ENCODE results near the gene FBN2. TPM values are rescaled to one million over a fixed set of nuclear protein-coding genes. Genes with fewer than 3 reads are reported as not detected.
"Not testable (repeated sequence)": the region's sequence is repeated elsewhere in the genome, so short reads cannot be mapped to it uniquely, and the experiment has no call there.

The FBN2 gene
- total and polyA plus RNA-seq, 2 donors (not counting 1 experiment from before 2014, with no cell fraction given): 43.1 to 80.1 TPM

- Histone ChIP-seq H3K27me3 (ENCODE audit: control insufficient read depth, insufficient read depth, low read length) (no peaks in the 10 kb centered on the region), H3K4me3 (replicated peaks in 1 of 4; ENCODE audit: control extremely low read depth in 1 of 4, insufficient read depth in 1 of 4, low read depth in 3 of 4, low read length in 4 of 4) (no peak overlapping the region), H2AFZ (ENCODE audit: low read length) (no peak overlapping the region), H3K36me3 (ENCODE audit: control insufficient read depth, insufficient read depth, low read length) (no peaks in the 10 kb centered on the region), H3K9ac (ENCODE audit: insufficient read depth, low read length) (no peak overlapping the region), H3K4me2 (ENCODE audit: extremely low read depth, insufficient read depth, low read length) (no peak overlapping the region), H4K20me1 (ENCODE audit: control insufficient read depth, extremely low read depth, insufficient read depth, low read length) (no peaks in the 10 kb centered on the region), H3K79me2 (ENCODE audit: control insufficient read depth, insufficient read depth, low read length) (no peaks in the 10 kb centered on the region), H3K4me1 (ENCODE audit: control insufficient read depth, extremely low read depth, insufficient read depth, low read length) (no peaks in the 10 kb centered on the region), H3K9me3 (ENCODE audit: control insufficient read depth, insufficient read depth, low read depth, low read length) (no peaks in the 10 kb centered on the region), H3K27ac (ENCODE audit: insufficient read depth, low read length) (no peak overlapping the region)
- DNase-seq (ENCODE audit: low read depth in 2 of 2): no peak
- no peak for TF ChIP-seq EZH2 (IDR thresholded peaks at IDR 0.05; ENCODE audit: low read length, missing control alignments)
- TF ChIP-seq CTCF (conservative IDR thresholded peaks at IDR 0.05 in 1 of 2, IDR thresholded peaks at IDR 0.05 in 1 of 2; ENCODE audit: low read depth in 1 of 2, low read length in 2 of 2): no peak
Measured at GRCh38 chr5:128512894-128513293, 25.2 kb downstream of the FBN2 start.

- no peaks in the 10 kb centered on the region for H3K4me1 ChIP-seq (ENCODE audit: control insufficient read depth, extremely low read depth, insufficient read depth, low read length)
- H3K9ac ChIP-seq (ENCODE audit: insufficient read depth, low read length): no peak overlapping the region
- no peaks in the 10 kb centered on the region for H4K20me1 ChIP-seq (ENCODE audit: control insufficient read depth, extremely low read depth, insufficient read depth, low read length)
- H3K27ac ChIP-seq (ENCODE audit: insufficient read depth, low read length): no peak overlapping the region
- no peaks in the 10 kb centered on the region for H3K79me2 ChIP-seq (ENCODE audit: control insufficient read depth, insufficient read depth, low read length)
- H3K27me3 ChIP-seq (ENCODE audit: control insufficient read depth, insufficient read depth, low read length): no peaks in the 10 kb centered on the region
- no peaks in the 10 kb centered on the region for H3K9me3 ChIP-seq (ENCODE audit: control insufficient read depth, insufficient read depth, low read depth, low read length)
- no peak overlapping the region for H3K4me2 ChIP-seq (ENCODE audit: extremely low read depth, insufficient read depth, low read length)
- TF ChIP-seq CTCF (conservative IDR thresholded peaks at IDR 0.05 in 1 of 2, IDR thresholded peaks at IDR 0.05 in 1 of 2; ENCODE audit: low read depth in 1 of 2, low read length in 2 of 2): no peak
- no peak for TF ChIP-seq EZH2 (IDR thresholded peaks at IDR 0.05; ENCODE audit: low read length, missing control alignments)
- no peak overlapping the region for H2AFZ ChIP-seq (ENCODE audit: low read length)
- no peak for DNase-seq (ENCODE audit: low read depth in 2 of 2)
- H3K36me3 ChIP-seq (ENCODE audit: control insufficient read depth, insufficient read depth, low read length): no peaks in the 10 kb centered on the region
- H3K4me3 ChIP-seq (replicated peaks in 1 of 4; ENCODE audit: control extremely low read depth in 1 of 4, insufficient read depth in 1 of 4, low read depth in 3 of 4, low read length in 4 of 4): no peak overlapping the region
Measured at GRCh38 chr5:128506643-128507042, 31.4 kb downstream of the FBN2 start.

- H3K27me3 ChIP-seq (ENCODE audit: control insufficient read depth, insufficient read depth, low read length); H3K4me1 ChIP-seq (ENCODE audit: control insufficient read depth, extremely low read depth, insufficient read depth, low read length); H3K9me3 ChIP-seq (ENCODE audit: control insufficient read depth, insufficient read depth, low read depth, low read length); H3K9ac ChIP-seq (ENCODE audit: insufficient read depth, low read length); H3K27ac ChIP-seq (ENCODE audit: insufficient read depth, low read length); H3K4me3 ChIP-seq (replicated peaks in 1 of 4; ENCODE audit: control extremely low read depth in 1 of 4, insufficient read depth in 1 of 4, low read depth in 3 of 4, low read length in 4 of 4); H2AFZ ChIP-seq (ENCODE audit: low read length); H4K20me1 ChIP-seq (ENCODE audit: control insufficient read depth, extremely low read depth, insufficient read depth, low read length); H3K79me2 ChIP-seq (ENCODE audit: control insufficient read depth, insufficient read depth, low read length); H3K4me2 ChIP-seq (ENCODE audit: extremely low read depth, insufficient read depth, low read length); H3K36me3 ChIP-seq (ENCODE audit: control insufficient read depth, insufficient read depth, low read length); DNase-seq (ENCODE audit: low read depth in 2 of 2): not testable (repeated sequence)
Measured at GRCh38 chr5:128503727-128504126, 34.3 kb downstream of the FBN2 start.

Data from fibroblast of lung (primary cell).